CD4-positive, alpha-beta T cell treated with Interleukin-4 for 4 hours (primary cell): ENCODE results near the gene CBX6.
A peak's percentile ranks its signal among the peaks of the same experiment; 100 is the strongest.

Source experiments
- DNase-seq: peaks from one replicate; pipeline ENCODE4 v3.0.0-alpha.2; 2020

Gene CBX6

GRCh38 chr22:38873469-38874411 is 1.7 kb upstream of the CBX6 start:
- DNase-seq: peak; percentile 95

GRCh38 chr22:38872831-38873248 is 824 bp upstream of the CBX6 start:
- DNase-seq: no peak

GRCh38 chr22:38871360-38872171 is 450 bp downstream of the CBX6 start:
- no peak for DNase-seq

- no peak for DNase-seq
Measured at GRCh38 chr22:38870791-38871359, 1.1 kb downstream of the CBX6 start.

- peak; percentile 83 for DNase-seq
Measured at GRCh38 chr22:38870312-38870741, 1.7 kb downstream of the CBX6 start.

GRCh38 chr22:38869663-38870062 is 2.4 kb downstream of the CBX6 start:
- no peak for DNase-seq

- DNase-seq: peak; percentile 69
Measured at GRCh38 chr22:38868886-38869381, 3.1 kb downstream of the CBX6 start.

- DNase-seq: no peak
Measured at GRCh38 chr22:38868286-38868721, 3.7 kb downstream of the CBX6 start.

GRCh38 chr22:38867471-38868285 is 4.3 kb downstream of the CBX6 start:
- DNase-seq: no peak

GRCh38 chr22:38867124-38867455 is 4.9 kb downstream of the CBX6 start:
- no peak for DNase-seq

GRCh38 chr22:38866399-38867123 is 5.5 kb downstream of the CBX6 start:
- DNase-seq: no peak

GRCh38 chr22:38866024-38866398 is 6.0 kb downstream of the CBX6 start:
- DNase-seq: no peak

- DNase-seq: no peak
Measured at GRCh38 chr22:38865201-38866023, 6.6 kb downstream of the CBX6 start.

GRCh38 chr22:38864361-38865191 is 7.4 kb downstream of the CBX6 start:
- no peak for DNase-seq

GRCh38 chr22:38863531-38864131 is 8.4 kb downstream of the CBX6 start:
- DNase-seq: no peak

- DNase-seq: no peak
Measured at GRCh38 chr22:38862375-38863329, 9.4 kb downstream of the CBX6 start.

GRCh38 chr22:38861927-38862326 is 10.1 kb downstream of the CBX6 start:
- DNase-seq: no peak
